HEK293T (cell line): Measurements from ENCODE around the gene TRPM2.

Experiments
- CTCF ChIA-PET: fragments of 350-600 bp; formaldehyde crosslinking; extraction: SDS; loops from one replicate; lab custom pipeline; 2021; ENCODE audit warnings: antibody characterized with exemption, inconsistent platforms; lab: Yijun Ruan, JAX
- POLR2A ChIA-PET: fragments of 350-600 bp; formaldehyde crosslinking; extraction: SDS; loops from one replicate; lab custom pipeline; 2020; ENCODE audit warnings: antibody characterized with exemption, inconsistent platforms; lab: Yijun Ruan, JAX
- DNase-seq: peaks from one replicate; pipeline ENCODE4 v3.0.0; 2012; ENCODE audit warnings: mixed read lengths; ENCODE audit errors: extremely low spot score
- ARNT ChIP-seq: fragments of 450-650 bp; IDR thresholded peaks from 2 replicates; pipeline ENCODE4 v1.6.1; 2017; ENCODE audit warnings: mild to moderate bottlenecking
- BHLHE40 ChIP-seq: fragments of 450-650 bp; IDR thresholded peaks from 2 replicates; pipeline ENCODE4 v1.6.1; 2016; ENCODE audit warnings: mild to moderate bottlenecking, moderate library complexity, borderline replicate concordance
- CTBP1 ChIP-seq: fragments of 450-650 bp; IDR thresholded peaks from 2 replicates; pipeline ENCODE4 v1.6.1; 2016; ENCODE audit warnings: borderline replicate concordance
- ELF4 ChIP-seq: fragments of 450-650 bp; IDR thresholded peaks from 2 replicates; pipeline ENCODE4 v1.6.1; 2017; ENCODE audit warnings: antibody characterized with exemption
- FOXA1 ChIP-seq: fragments of 450-650 bp; IDR thresholded peaks from 2 replicates; pipeline ENCODE4 v1.6.1; 2016; ENCODE audit warnings: mild to moderate bottlenecking
- FOXK2 ChIP-seq: fragments of 450-650 bp; IDR thresholded peaks from 2 replicates; pipeline ENCODE4 v1.6.1; 2016; ENCODE audit warnings: mild to moderate bottlenecking
- FOXM1 ChIP-seq: fragments of 450-650 bp; IDR thresholded peaks from 2 replicates; pipeline ENCODE4 v1.6.1; 2017; ENCODE audit warnings: mild to moderate bottlenecking, borderline replicate concordance
- HDGF ChIP-seq: fragments of 450-650 bp; IDR thresholded peaks from 2 replicates; pipeline ENCODE4 v1.6.1; 2017; ENCODE audit warnings: antibody characterized with exemption, borderline replicate concordance
- L3MBTL2 ChIP-seq: fragments of 450-650 bp; conservative IDR thresholded peaks from 2 replicates; pipeline ENCODE4 v1.6.1; 2016; ENCODE audit warnings: mild to moderate bottlenecking
- LEF1 ChIP-seq: fragments of 450-650 bp; IDR thresholded peaks from 2 replicates; pipeline ENCODE4 v1.6.1; 2017; ENCODE audit warnings: mild to moderate bottlenecking, borderline replicate concordance
- NFRKB ChIP-seq: fragments of 450-650 bp; IDR thresholded peaks from 2 replicates; pipeline ENCODE4 v1.6.1; 2016; ENCODE audit warnings: mild to moderate bottlenecking, moderate library complexity
- PKNOX1 ChIP-seq: fragments of 450-650 bp; IDR thresholded peaks from 2 replicates; pipeline ENCODE4 v1.6.1; 2016
- SP1 ChIP-seq: fragments of 450-650 bp; IDR thresholded peaks from 2 replicates; pipeline ENCODE4 v1.6.1; 2017
- SUZ12 ChIP-seq: fragments of 450-650 bp; IDR thresholded peaks from 2 replicates; pipeline ENCODE4 v1.6.1; 2016; ENCODE audit warnings: mild to moderate bottlenecking
- TARDBP ChIP-seq: fragments of 450-650 bp; IDR thresholded peaks from 2 replicates; pipeline ENCODE4 v1.6.1; 2016
- ZNF384 ChIP-seq: fragments of 450-650 bp; IDR thresholded peaks from 2 replicates; pipeline ENCODE4 v1.6.1; 2016

Gene TRPM2

GRCh38 chr21:44328242-44328895 lies 25.1 kb upstream of the TRPM2 start:
- CTCF ChIA-PET: no interaction called here
- POLR2A ChIA-PET: no interaction called here
- no peak for TF ChIP-seq TARDBP
- no peak for TF ChIP-seq LEF1
- no peak for TF ChIP-seq FOXK2
- TF ChIP-seq FOXM1: no peak
- no peak for TF ChIP-seq PKNOX1
- no peak for TF ChIP-seq ZNF384
- no peak for TF ChIP-seq FOXA1
- TF ChIP-seq HDGF: no peak
- no peak for TF ChIP-seq NFRKB
- no peak for TF ChIP-seq ARNT
- TF ChIP-seq SUZ12: no peak
- TF ChIP-seq SP1: no peak
- TF ChIP-seq BHLHE40: no peak
- no peak for TF ChIP-seq CTBP1
- no peak for TF ChIP-seq ELF4
- TF ChIP-seq L3MBTL2: no peak
- DNase-seq: no peak

GRCh38 chr21:44329086-44329889 lies 24.1 kb upstream of the TRPM2 start:
- no peak for DNase-seq
- no peak for TF ChIP-seq FOXK2
- no peak for TF ChIP-seq CTBP1
- no peak for TF ChIP-seq ARNT
- no peak for TF ChIP-seq ZNF384
- no peak for TF ChIP-seq TARDBP
- TF ChIP-seq SUZ12: no peak
- no peak for TF ChIP-seq FOXA1
- TF ChIP-seq L3MBTL2: no peak
- TF ChIP-seq BHLHE40: no peak
- no peak for TF ChIP-seq ELF4
- no peak for TF ChIP-seq FOXM1
- TF ChIP-seq LEF1: no peak
- TF ChIP-seq SP1: no peak
- TF ChIP-seq PKNOX1: no peak
- no peak for TF ChIP-seq HDGF
- no peak for TF ChIP-seq NFRKB

GRCh38 chr21:44329971-44330681 lies 23.3 kb upstream of the TRPM2 start:
- CTCF ChIA-PET: no interaction called here
- TF ChIP-seq BHLHE40 (no peak), FOXK2 (no peak)
- no peak for DNase-seq
- POLR2A ChIA-PET: no interaction called here

More at GRCh38 chr21:44329086-44329889, 24.1 kb upstream of the TRPM2 start:
- ChIA-PET POLR2A (no interaction called here), CTCF (interaction anchor here (0.5 kb wide), 1 partner anchor 824 kb away, joined by 4 read pairs; no protein-coding TSS in a partner anchor)

GRCh38 chr21:44330698-44331097 lies 22.7 kb upstream of the TRPM2 start:
- POLR2A ChIA-PET: no interaction called here
- no peak for TF ChIP-seq LEF1
- TF ChIP-seq FOXA1: no peak
- TF ChIP-seq NFRKB: no peak
- TF ChIP-seq FOXM1: no peak
- no peak for TF ChIP-seq HDGF
- TF ChIP-seq L3MBTL2: no peak
- no peak for TF ChIP-seq SP1
- no peak for TF ChIP-seq PKNOX1
- no peak for TF ChIP-seq TARDBP
- TF ChIP-seq CTBP1: no peak
- no peak for TF ChIP-seq ZNF384
- TF ChIP-seq FOXK2: no peak
- TF ChIP-seq SUZ12: no peak
- CTCF ChIA-PET: no interaction called here
- no peak for DNase-seq

- TF ChIP-seq TARDBP (no peak), CTBP1 (no peak), NFRKB (no peak)
- ChIA-PET POLR2A (no interaction called here), CTCF (no interaction called here)
- no peak for DNase-seq
Observed at GRCh38 chr21:44331209-44331608, 22.2 kb upstream of the TRPM2 start.
